SH-SY5Y (cell line): ENCODE results near the gene BEST2.

Source experiments
- GATA2 ChIP-seq: IDR thresholded peaks from 2 replicates; pipeline ENCODE4 v1.6.1; 2011; ENCODE audit warnings: mild to moderate bottlenecking, low read depth, low read length
- GATA3 ChIP-seq: IDR thresholded peaks from 2 replicates; pipeline ENCODE4 v1.6.1; 2011; ENCODE audit warnings: low read depth, mild to moderate bottlenecking, low read length, moderate library complexity

GRCh38 chr19:12773571-12773970 lies 22.0 kb downstream of the BEST2 start:
- TF ChIP-seq GATA3 (no peak), GATA2 (no peak)
